Measurements from ENCODE around the gene EML4. TPM values are rescaled to one million over a fixed set of nuclear protein-coding genes. Genes with fewer than 3 reads are reported as not detected.

Gene EML4
- total RNA-seq, 1 experiment from 2014 or later: 74.8 TPM

- no peak overlapping the region for H3K27ac ChIP-seq (ENCODE audit: low read length)
Measured at GRCh38 chr2:42252464-42252863, 83.3 kb downstream of the EML4 start.

GRCh38 chr2:42254186-42254895 is 85.2 kb downstream of the EML4 start:
- no peak overlapping the region for H3K27ac ChIP-seq (ENCODE audit: low read length)
- no peaks in the 10 kb centered on the region for H3K9me3 ChIP-seq (ENCODE audit: low read length)
- DNase-seq: no peak
- peaks cover 72% of the 10 kb centered on the region for H3K79me2 ChIP-seq (ENCODE audit: low read length)
- H2AFZ ChIP-seq (ENCODE audit: low read length): no peak overlapping the region
- H3K4me1 ChIP-seq (ENCODE audit: low read length): peaks cover 27% of the 10 kb centered on the region
- no peak overlapping the region for H3K4me3 ChIP-seq (ENCODE audit: low read length)
- peaks cover 4% of the 10 kb centered on the region; the same call in 1 of the 2 replicates for H3K36me3 ChIP-seq (ENCODE audit: insufficient read depth, low read length)
- no peak overlapping the region for H3K4me2 ChIP-seq (ENCODE audit: low read depth, low read length, poor library complexity, severe bottlenecking)
- H3K27me3 ChIP-seq (ENCODE audit: low read length): no peaks in the 10 kb centered on the region
- no peak overlapping the region for H3K9ac ChIP-seq (ENCODE audit: low read length)
- H3K9me2 ChIP-seq (replicated peaks; ENCODE audit: insufficient read depth, low read length): no peaks in the 10 kb centered on the region
- no peaks in the 10 kb centered on the region for H4K20me1 ChIP-seq (ENCODE audit: insufficient read depth, low read depth, low read length)

More at GRCh38 chr2:42252464-42252863, 83.3 kb downstream of the EML4 start:
- peaks cover 87% of the 10 kb centered on the region for H3K79me2 ChIP-seq (ENCODE audit: low read length)
- no peaks in the 10 kb centered on the region for H3K9me3 ChIP-seq (ENCODE audit: low read length)
- H3K27me3 ChIP-seq (ENCODE audit: low read length): no peaks in the 10 kb centered on the region
- peaks cover 27% of the 10 kb centered on the region for H3K4me1 ChIP-seq (ENCODE audit: low read length)
- no peak for DNase-seq
- no peak overlapping the region for H3K4me3 ChIP-seq (ENCODE audit: low read length)
- no peak overlapping the region for H2AFZ ChIP-seq (ENCODE audit: low read length)
- no peak overlapping the region for H3K9ac ChIP-seq (ENCODE audit: low read length)
- no peaks in the 10 kb centered on the region for H3K9me2 ChIP-seq (replicated peaks; ENCODE audit: insufficient read depth, low read length)
- no peaks in the 10 kb centered on the region; the same call in 1 of the 2 replicates for H3K36me3 ChIP-seq (ENCODE audit: insufficient read depth, low read length)
- H4K20me1 ChIP-seq (ENCODE audit: insufficient read depth, low read depth, low read length): no peaks in the 10 kb centered on the region
- H3K4me2 ChIP-seq (ENCODE audit: low read depth, low read length, poor library complexity, severe bottlenecking): no peak overlapping the region

- Histone ChIP-seq H3K4me2 (ENCODE audit: low read depth, low read length, poor library complexity, severe bottlenecking) (peak overlapping the region; percentile 47), H3K4me3 (ENCODE audit: low read length) (no peak overlapping the region), H3K9me2 (replicated peaks; ENCODE audit: insufficient read depth, low read length) (no peaks in the 10 kb centered on the region), H3K4me1 (ENCODE audit: low read length) (peaks cover 27% of the 10 kb centered on the region), H3K79me2 (ENCODE audit: low read length) (peaks cover 53% of the 10 kb centered on the region), H3K9me3 (ENCODE audit: low read length) (no peaks in the 10 kb centered on the region), H2AFZ (ENCODE audit: low read length) (no peak overlapping the region), H3K9ac (ENCODE audit: low read length) (no peak overlapping the region), H4K20me1 (ENCODE audit: insufficient read depth, low read depth, low read length) (no peaks in the 10 kb centered on the region), H3K27me3 (ENCODE audit: low read length) (no peaks in the 10 kb centered on the region), H3K27ac (ENCODE audit: low read length) (peak overlapping the region; percentile 82), H3K36me3 (ENCODE audit: insufficient read depth, low read length) (peaks cover 8% of the 10 kb centered on the region; the same call in 1 of the 2 replicates)
- DNase-seq: peak; percentile 80
Measured at GRCh38 chr2:42256505-42256904, 87.4 kb downstream of the EML4 start.

DNA sequence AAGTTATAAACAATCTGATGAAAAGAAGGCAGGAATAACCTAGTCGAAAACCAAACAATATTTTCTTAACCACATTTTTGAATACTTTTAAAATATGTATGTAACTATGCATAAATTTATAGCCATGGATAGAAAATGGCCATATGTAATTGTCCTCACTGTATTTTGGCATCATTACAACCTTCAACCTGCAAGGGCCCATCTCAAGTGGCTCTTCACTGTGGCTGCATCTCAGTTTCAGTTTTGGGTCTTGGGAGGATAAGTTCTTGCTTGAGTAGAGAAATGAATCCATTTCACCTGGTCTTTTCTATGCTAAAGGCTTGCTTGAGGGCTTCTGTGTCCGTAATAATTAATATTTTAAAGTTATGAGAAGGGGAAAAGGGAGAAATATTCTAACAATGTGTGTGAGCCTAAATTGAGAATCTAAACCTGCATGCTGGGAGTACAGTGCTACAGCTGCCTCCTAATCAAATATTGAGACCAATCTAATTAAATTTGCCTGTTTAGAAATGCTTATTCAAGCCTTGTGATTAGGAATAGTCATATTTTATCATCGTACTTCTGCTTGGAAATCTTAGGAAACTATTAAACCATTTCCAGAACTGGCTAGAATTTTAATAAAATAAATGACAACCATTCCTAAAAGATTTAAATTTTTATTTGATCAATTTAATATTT is 92.5 kb downstream of the EML4 start:
- H3K36me3 ChIP-seq (ENCODE audit: insufficient read depth, low read length): peaks cover 23% of the 10 kb centered on the region; the same call in 1 of the 2 replicates
- peaks cover 4% of the 10 kb centered on the region for H3K79me2 ChIP-seq (ENCODE audit: low read length)
- no peak overlapping the region for H2AFZ ChIP-seq (ENCODE audit: low read length)
- no peak overlapping the region for H3K9ac ChIP-seq (ENCODE audit: low read length)
- no peaks in the 10 kb centered on the region for H3K9me3 ChIP-seq (ENCODE audit: low read length)
- H3K9me2 ChIP-seq (replicated peaks; ENCODE audit: insufficient read depth, low read length): no peaks in the 10 kb centered on the region
- H3K4me3 ChIP-seq (ENCODE audit: low read length): no peak overlapping the region
- no peak overlapping the region for H3K27ac ChIP-seq (ENCODE audit: low read length)
- DNase-seq: no peak
- H3K4me1 ChIP-seq (ENCODE audit: low read length): peaks cover 4% of the 10 kb centered on the region
- no peaks in the 10 kb centered on the region for H3K27me3 ChIP-seq (ENCODE audit: low read length)
- no peaks in the 10 kb centered on the region for H4K20me1 ChIP-seq (ENCODE audit: insufficient read depth, low read depth, low read length)
- H3K4me2 ChIP-seq (ENCODE audit: low read depth, low read length, poor library complexity, severe bottlenecking): no peak overlapping the region

DNA sequence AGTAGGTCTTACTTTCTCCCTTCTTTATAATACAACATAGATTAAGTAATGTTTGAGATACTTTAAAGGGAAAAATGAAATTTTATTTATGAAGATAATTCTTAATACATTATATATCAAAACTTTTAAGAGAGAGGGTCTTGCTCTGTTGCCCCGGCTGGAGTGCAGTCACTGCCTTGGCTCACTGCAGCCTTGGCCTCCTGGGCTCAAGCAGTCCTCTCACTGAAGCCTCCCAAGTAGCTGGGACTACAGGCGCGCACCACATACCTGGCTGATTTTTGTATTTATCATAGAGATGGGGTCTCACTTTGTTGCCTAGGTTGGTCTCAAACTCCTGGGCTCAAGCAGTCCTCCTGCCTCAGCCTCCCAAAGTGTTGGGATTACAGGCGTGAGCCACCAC is 97.1 kb downstream of the EML4 start:
- no peak for DNase-seq
- Histone ChIP-seq H3K79me2 (ENCODE audit: low read length) (peaks cover 4% of the 10 kb centered on the region; the same call in 1 of the 2 replicates), H3K27me3 (ENCODE audit: low read length) (no peaks in the 10 kb centered on the region), H3K4me2 (ENCODE audit: low read depth, low read length, poor library complexity, severe bottlenecking) (no peak overlapping the region), H4K20me1 (ENCODE audit: insufficient read depth, low read depth, low read length) (no peaks in the 10 kb centered on the region), H3K9ac (ENCODE audit: low read length) (no peak overlapping the region), H3K4me1 (ENCODE audit: low read length) (no peaks in the 10 kb centered on the region), H3K4me3 (ENCODE audit: low read length) (no peak overlapping the region), H3K9me2 (replicated peaks; ENCODE audit: insufficient read depth, low read length) (no peaks in the 10 kb centered on the region), H3K36me3 (ENCODE audit: insufficient read depth, low read length) (peaks cover 20% of the 10 kb centered on the region; the same call in 1 of the 2 replicates), H3K9me3 (ENCODE audit: low read length) (no peaks in the 10 kb centered on the region), H3K27ac (ENCODE audit: low read length) (no peak overlapping the region), H2AFZ (ENCODE audit: low read length) (no peak overlapping the region)

DNA sequence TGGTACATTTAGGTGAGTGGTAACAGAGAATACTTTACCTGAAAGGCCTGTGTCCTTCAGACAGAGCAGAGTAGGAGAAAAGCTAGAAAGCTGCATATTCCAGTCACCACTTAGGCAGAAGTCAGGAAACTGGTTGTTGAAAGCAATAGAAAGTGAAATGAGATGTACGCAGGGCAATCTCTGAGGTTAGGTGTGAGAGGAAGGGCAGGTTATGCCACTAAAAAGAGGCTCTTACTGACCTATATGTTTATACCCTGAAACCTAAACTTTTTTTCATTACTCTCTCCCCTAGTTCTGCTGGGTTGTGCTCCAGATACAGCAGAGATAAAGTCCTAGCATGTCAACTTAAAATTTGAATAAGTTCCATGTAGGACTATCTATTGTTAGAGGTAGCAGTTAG is 98.4 kb downstream of the EML4 start:
- H3K27ac ChIP-seq (ENCODE audit: low read length): no peak overlapping the region
- H3K9me2 ChIP-seq (replicated peaks; ENCODE audit: insufficient read depth, low read length): no peaks in the 10 kb centered on the region
- DNase-seq: no peak
- no peak overlapping the region for H3K4me2 ChIP-seq (ENCODE audit: low read depth, low read length, poor library complexity, severe bottlenecking)
- H2AFZ ChIP-seq (ENCODE audit: low read length): no peak overlapping the region
- peaks cover 4% of the 10 kb centered on the region; the same call in 1 of the 2 replicates for H3K79me2 ChIP-seq (ENCODE audit: low read length)
- H4K20me1 ChIP-seq (ENCODE audit: insufficient read depth, low read depth, low read length): no peaks in the 10 kb centered on the region
- no peaks in the 10 kb centered on the region for H3K4me1 ChIP-seq (ENCODE audit: low read length)
- H3K9me3 ChIP-seq (ENCODE audit: low read length): no peaks in the 10 kb centered on the region
- no peaks in the 10 kb centered on the region for H3K27me3 ChIP-seq (ENCODE audit: low read length)
- H3K36me3 ChIP-seq (ENCODE audit: insufficient read depth, low read length): peaks cover 15% of the 10 kb centered on the region; the same call in 1 of the 2 replicates
- no peak overlapping the region for H3K4me3 ChIP-seq (ENCODE audit: low read length)
- no peak overlapping the region for H3K9ac ChIP-seq (ENCODE audit: low read length)

GRCh38 chr2:42268528-42269151 is 99.5 kb downstream of the EML4 start:
- H3K9ac ChIP-seq (ENCODE audit: low read length): no peak overlapping the region
- H3K4me3 ChIP-seq (ENCODE audit: low read length): no peak overlapping the region
- no peaks in the 10 kb centered on the region for H3K9me2 ChIP-seq (replicated peaks; ENCODE audit: insufficient read depth, low read length)
- H3K79me2 ChIP-seq (ENCODE audit: low read length): peaks cover 4% of the 10 kb centered on the region; the same call in 1 of the 2 replicates
- H3K27ac ChIP-seq (ENCODE audit: low read length): no peak overlapping the region
- no peak overlapping the region for H2AFZ ChIP-seq (ENCODE audit: low read length)
- H3K36me3 ChIP-seq (ENCODE audit: insufficient read depth, low read length): peaks cover 9% of the 10 kb centered on the region; the same call in 1 of the 2 replicates
- H3K9me3 ChIP-seq (ENCODE audit: low read length): no peaks in the 10 kb centered on the region
- H3K4me1 ChIP-seq (ENCODE audit: low read length): no peaks in the 10 kb centered on the region
- DNase-seq: no peak
- no peaks in the 10 kb centered on the region for H4K20me1 ChIP-seq (ENCODE audit: insufficient read depth, low read depth, low read length)
- no peak overlapping the region for H3K4me2 ChIP-seq (ENCODE audit: low read depth, low read length, poor library complexity, severe bottlenecking)
- no peaks in the 10 kb centered on the region for H3K27me3 ChIP-seq (ENCODE audit: low read length)

DNA sequence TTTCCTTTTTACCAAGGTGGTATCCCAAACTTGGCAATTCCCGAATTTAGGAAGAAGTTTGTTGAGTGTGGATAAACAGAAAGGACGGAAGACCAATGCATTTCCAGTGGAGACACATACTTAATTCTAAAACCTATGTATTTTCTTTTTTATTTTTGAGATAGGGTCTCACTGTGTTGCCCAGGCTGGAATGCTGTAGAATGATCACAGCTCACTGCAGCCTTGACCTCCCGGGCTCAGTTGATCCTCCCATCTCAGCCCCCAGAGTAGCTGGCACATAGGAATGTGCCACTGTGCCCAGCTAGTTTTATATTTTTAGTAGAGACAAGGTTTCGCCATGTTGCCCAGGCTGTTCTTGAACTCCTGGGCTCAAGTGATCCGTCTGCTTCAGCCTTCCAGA is 101.6 kb downstream of the EML4 start:
- Histone ChIP-seq H3K36me3 (ENCODE audit: insufficient read depth, low read length) (peaks cover 8% of the 10 kb centered on the region; the same call in 1 of the 2 replicates), H3K9me3 (ENCODE audit: low read length) (no peaks in the 10 kb centered on the region), H4K20me1 (ENCODE audit: insufficient read depth, low read depth, low read length) (no peaks in the 10 kb centered on the region), H3K27ac (ENCODE audit: low read length) (no peak overlapping the region), H3K4me3 (ENCODE audit: low read length) (no peak overlapping the region), H2AFZ (ENCODE audit: low read length) (no peak overlapping the region), H3K4me1 (ENCODE audit: low read length) (no peaks in the 10 kb centered on the region), H3K4me2 (ENCODE audit: low read depth, low read length, poor library complexity, severe bottlenecking) (no peak overlapping the region), H3K79me2 (ENCODE audit: low read length) (peaks cover 4% of the 10 kb centered on the region; the same call in 1 of the 2 replicates), H3K9me2 (replicated peaks; ENCODE audit: insufficient read depth, low read length) (no peaks in the 10 kb centered on the region), H3K9ac (ENCODE audit: low read length) (no peak overlapping the region), H3K27me3 (ENCODE audit: low read length) (no peaks in the 10 kb centered on the region)
- no peak for DNase-seq

Data from Karpas-422 (cell line).